K562 (cell line): ENCODE results near the gene WFIKKN1. TPM values are rescaled to one million over a fixed set of nuclear protein-coding genes. Genes with fewer than 3 reads are reported as not detected.

ENCODE experiments used
- ARID2 ChIP-seq: fragments of 450-650 bp; IDR thresholded peaks from 2 replicates; pipeline ENCODE4 v1.6.1; 2017; ENCODE audit warnings: antibody characterized with exemption, mild to moderate bottlenecking
- ARID3A ChIP-seq: IDR thresholded peaks from 2 replicates; pipeline ENCODE4 v1.6.1; 2012; ENCODE audit warnings: low read depth, low read length, improper control_type of control experiment, borderline replicate concordance
- CBFA2T2 ChIP-seq: fragments of 450-650 bp; conservative IDR thresholded peaks from 2 replicates; pipeline ENCODE4 v1.6.1; 2017; ENCODE audit warnings: mild to moderate bottlenecking
- CHD4 ChIP-seq: fragments of 200-600 bp; sonication (generic); IDR thresholded peaks from 3 replicates; pipeline ENCODE4 v1.6.1; 2012; ENCODE audit warnings: low read depth, mild to moderate bottlenecking, mixed read lengths, low read length, inconsistent platforms; ENCODE audit not compliant: insufficient read depth, insufficient replicate concordance, poor library complexity, severe bottlenecking
- HMG20A ChIP-seq: fragments of 450-650 bp; formaldehyde crosslinking; conservative IDR thresholded peaks from 2 replicates; pipeline ENCODE4 v1.4.0; 2020; ENCODE audit warnings: mild to moderate bottlenecking, mixed read lengths
- KAT7 ChIP-seq: sonication (generic); formaldehyde crosslinking; IDR thresholded peaks from 2 replicates; pipeline ENCODE4 v1.8.0; 2022; ENCODE audit warnings: missing genetic modification reagents, mild to moderate bottlenecking, borderline replicate concordance
- NCOA1 ChIP-seq: fragments of 450-650 bp; IDR thresholded peaks from 2 replicates; pipeline ENCODE4 v1.6.1; 2016; ENCODE audit warnings: low read depth
- PRDM10 ChIP-seq: fragments of 450-650 bp; IDR thresholded peaks from 2 replicates; pipeline ENCODE4 v1.6.1; 2018; ENCODE audit not compliant: partially characterized antibody
- PREB ChIP-seq: sonication (generic); formaldehyde crosslinking; IDR thresholded peaks from 2 replicates; pipeline ENCODE4 v1.8.1; 2023; ENCODE audit warnings: mild to moderate bottlenecking, missing genetic modification reagents
- PTBP1 ChIP-seq: fragments of 200-400 bp; formaldehyde crosslinking; IDR thresholded peaks from 2 replicates; pipeline ENCODE4 v1.6.1; 2017; ENCODE audit warnings: low read depth, low read length
- RBM39 ChIP-seq: fragments of 200-400 bp; formaldehyde crosslinking; optimal IDR thresholded peaks from 2 replicates; pipeline ENCODE3; 2018; ENCODE audit warnings: low read depth, low read length
- SAFB2 ChIP-seq: fragments of 200-400 bp; formaldehyde crosslinking; IDR thresholded peaks from 2 replicates; pipeline ENCODE4 v1.6.1; 2018; ENCODE audit warnings: borderline replicate concordance, low read length, low read depth, moderate library complexity; ENCODE audit not compliant: severe bottlenecking
- SNAPC5 ChIP-seq: fragments of 250-450 bp; sonication (Bioruptor Pico); IDR thresholded peaks from 2 replicates; pipeline ENCODE4 v1.8.0; 2021; ENCODE audit warnings: moderate library complexity, mild to moderate bottlenecking, inconsistent platforms
- THRB ChIP-seq: fragments of 450-650 bp; formaldehyde crosslinking; conservative IDR thresholded peaks from 2 replicates; pipeline ENCODE4 v1.4.0; 2022; ENCODE audit warnings: mild to moderate bottlenecking, missing genetic modification characterization
- XRCC3 ChIP-seq: fragments of 450-650 bp; IDR thresholded peaks from 2 replicates; pipeline ENCODE4 v1.6.1; 2017; ENCODE audit warnings: mild to moderate bottlenecking, moderate library complexity
- ZBED1 ChIP-seq: IDR thresholded peaks from 2 replicates; pipeline ENCODE4 v1.6.1; 2014
- ZNF3 ChIP-seq: fragments of 250-450 bp; sonication (Bioruptor Pico); IDR thresholded peaks from 2 replicates; pipeline ENCODE4 v1.5.0; 2021; ENCODE audit warnings: mild to moderate bottlenecking, moderate library complexity
- polyA plus RNA-seq, 8 experiments: library from polyadenylated mRNA; depleted of rRNA in 4 of 8; stranded (reverse) in 5 of 8; unstranded in 3 of 8; fragments of >200 nt; fragmentation: Nextera tagmentation in 2 of 8; fragmentation: Illumina TruSeq in 1 of 8; extraction: Ambion mirVana in 2 of 8; extraction: Trizol in 1 of 8; gene quantifications; 2 replicates each; pipeline versions ENCODE4 v1.2.1 to v1.2.3, GENCODE V29; 2011 to 2014; ENCODE audit warnings: inconsistent platforms in 1 of 8, missing spikeins in 1 of 8
- total RNA-seq, 7 experiments: library from RNA; depleted of rRNA in 6 of 7; stranded (reverse); fragments of >200 nt in 6 of 7; fragmentation: Illumina TruSeq in 2 of 7; extraction: Trizol in 2 of 7; gene quantifications; 2 replicates each; pipeline versions ENCODE4 v1.2.1 to v1.2.3, GENCODE V29; 2011 to 2021; ENCODE audit warnings: low replicate concordance in 1 of 7

The WFIKKN1 gene
- total and polyA plus RNA-seq, 9 of the 15 experiments (the other 6 are each of a cell fraction or from before 2014, with no cell fraction given) = 0.14 to 1.1 (median 0.50) TPM; not detected in 4

- TF ChIP-seq PRDM10 (peak; percentile 20), PTBP1 (no peak), ZNF3 (CRISPR knock-in tag) (no peak), RBM39 (no peak), ZBED1 (no peak; the same call in 1 of the 2 replicates), HMG20A (no peak), ARID3A (no peak), PREB (no peak), SAFB2 (no peak), KAT7 (CRISPR knock-in tag) (peak; percentile 67), ARID2 (no peak), THRB (CRISPR knock-in tag) (0 out of 2 replicates have a peak, but pooled peaks have one; percentile 57), XRCC3 (no peak), NCOA1 (no peak), CHD4 (no peak), SNAPC5 (CRISPR knock-in tag) (no peak), CBFA2T2 (no peak)
These were observed 5.7 kb downstream of the WFIKKN1 start, which contains the start of gene METTL26 (continued) for GRCh38 chr16:636206-637080.
